ENCODE results near the gene NET1.
"Not testable (repeated sequence)": the region's sequence is repeated elsewhere in the genome, so short reads cannot be mapped to it uniquely, and the experiment has no call there.

Gene NET1

GRCh38 chr10:5370493-5371352, 41.6 kb upstream of the NET1 start:
- no peak for TF ChIP-seq CTCF (IDR thresholded peaks at IDR 0.05; ENCODE audit: low read depth, low read length)
- H3K4me3 ChIP-seq (ENCODE audit: low read depth, low read length): no peak overlapping the region

GRCh38 chr10:5373307-5373706, 39.0 kb upstream of the NET1 start:
- no peak overlapping the region for H3K4me3 ChIP-seq (ENCODE audit: low read depth, low read length)
- TF ChIP-seq CTCF (IDR thresholded peaks at IDR 0.05; ENCODE audit: low read depth, low read length): no peak

DNA sequence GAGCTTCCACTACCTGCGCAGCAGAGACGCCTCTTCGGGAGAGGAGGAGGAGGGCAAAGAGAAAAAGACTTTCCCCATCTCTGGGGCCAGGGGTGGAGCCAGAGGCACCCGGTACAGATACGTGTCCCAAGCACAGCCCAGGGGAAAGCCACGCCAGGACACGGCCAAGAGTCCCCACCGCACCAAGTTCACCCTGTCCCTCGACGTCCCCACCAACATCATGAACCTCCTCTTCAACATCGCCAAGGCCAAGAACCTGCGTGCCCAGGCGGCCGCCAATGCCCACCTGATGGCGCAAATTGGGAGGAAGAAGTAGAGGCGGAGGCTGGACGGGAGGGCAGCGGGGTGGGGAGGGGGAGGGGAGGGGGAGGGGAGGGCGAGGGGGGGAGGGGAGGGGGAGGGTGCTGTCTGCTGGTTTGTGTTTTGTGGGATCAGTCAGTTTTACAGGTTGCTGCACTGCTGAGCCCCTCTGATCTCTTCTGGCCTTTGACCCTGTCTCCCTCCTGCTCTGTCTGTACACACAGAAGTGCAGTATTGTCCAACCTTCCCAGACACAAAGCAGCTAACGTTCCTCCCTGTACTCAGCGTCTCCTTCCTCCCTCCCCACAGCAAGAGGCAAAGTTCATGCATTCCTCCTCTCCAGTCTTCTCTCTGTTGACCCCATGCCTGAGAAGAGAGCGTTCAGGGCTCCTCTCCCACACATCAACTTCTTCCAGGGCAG, 38.3 kb upstream of the NET1 start:
- TF ChIP-seq CTCF (IDR thresholded peaks at IDR 0.05; ENCODE audit: low read depth, low read length): no peak
- H3K4me3 ChIP-seq (ENCODE audit: low read depth, low read length): no peak overlapping the region

DNA sequence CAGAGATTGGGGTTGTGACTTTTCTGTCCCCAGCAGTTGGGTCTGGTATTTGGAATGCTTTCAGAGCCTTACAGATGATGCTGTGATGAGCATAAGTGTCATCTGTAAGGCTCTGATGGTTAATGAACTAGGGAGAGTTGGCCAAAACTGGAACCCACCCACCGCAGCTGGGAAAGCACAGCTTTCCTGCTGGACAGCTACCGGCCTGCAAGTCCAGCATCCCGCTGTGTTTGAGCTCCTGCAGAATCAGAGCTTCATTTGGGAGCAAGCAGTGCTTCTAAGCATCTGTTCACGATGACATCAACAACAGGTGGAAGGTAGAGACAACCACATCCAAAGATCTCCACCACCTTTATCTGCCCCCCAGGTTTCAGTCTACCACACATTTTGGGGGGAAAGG, 35.9 kb upstream of the NET1 start:
- H3K4me3 ChIP-seq (ENCODE audit: low read depth, low read length): no peak overlapping the region
- TF ChIP-seq CTCF (IDR thresholded peaks at IDR 0.05; ENCODE audit: low read depth, low read length): no peak

- H3K4me3 ChIP-seq (ENCODE audit: low read depth, low read length): not testable (repeated sequence)
Observed at GRCh38 chr10:5379202-5379601, 33.2 kb upstream of the NET1 start.

DNA sequence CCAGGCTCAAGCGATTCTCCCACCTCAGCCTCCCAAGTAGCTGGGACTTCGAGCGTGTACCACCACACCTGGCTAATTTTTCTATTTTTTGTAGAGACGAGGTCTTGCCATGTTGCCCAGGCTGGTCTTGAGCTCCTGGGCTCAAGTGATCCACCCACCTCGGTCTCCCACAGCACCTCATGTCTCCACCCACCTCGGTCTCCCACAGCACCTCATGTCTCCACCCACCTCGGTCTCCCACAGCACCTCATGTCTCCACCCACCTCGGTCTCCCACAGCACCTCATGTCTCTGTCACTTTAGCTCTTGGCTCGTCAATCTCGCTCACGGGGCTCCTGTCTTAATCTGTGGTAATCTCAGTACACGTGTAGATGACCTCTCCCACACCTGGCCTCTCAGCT, 32.0 kb upstream of the NET1 start:
- H3K4me3 ChIP-seq (ENCODE audit: low read depth, low read length): not testable (repeated sequence)

DNA sequence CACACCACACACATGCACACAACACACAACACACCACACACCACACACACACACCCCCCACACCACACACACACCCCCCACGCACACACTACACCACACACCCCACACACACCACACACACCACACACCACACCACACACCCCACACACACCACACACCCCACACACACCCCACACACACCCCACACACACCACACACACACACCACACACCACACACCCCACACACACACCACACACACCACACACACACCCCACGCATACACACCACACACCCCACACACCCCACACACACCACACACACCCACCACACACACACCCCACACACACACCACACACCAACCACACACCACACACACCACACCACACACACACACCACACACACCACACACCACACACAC, 31.2 kb upstream of the NET1 start:
- no peak overlapping the region for H3K4me3 ChIP-seq (ENCODE audit: low read depth, low read length)
- TF ChIP-seq CTCF (IDR thresholded peaks at IDR 0.05; ENCODE audit: low read depth, low read length): no peak

- TF ChIP-seq CTCF (IDR thresholded peaks at IDR 0.05; ENCODE audit: low read depth, low read length): no peak
Observed at GRCh38 chr10:5385224-5385623, 27.1 kb upstream of the NET1 start.

More at GRCh38 chr10:5385224-5385623, 27.1 kb upstream of the NET1 start:
- H3K4me3 ChIP-seq (ENCODE audit: low read depth, low read length): no peak overlapping the region
